ENCODE data around the gene RAC2. TPM values are rescaled to one million over a fixed set of nuclear protein-coding genes. Genes with fewer than 3 reads are reported as not detected.

Gene RAC2
- total and polyA plus RNA-seq, 9 of the 15 experiments (the other 6 are each of a cell fraction or from before 2014, with no cell fraction given), result 22.7 to 103 (median 43.3) TPM

- TF ChIP-seq E2F1 (CRISPR knock-in tag; IDR thresholded peaks at IDR 0.05), result no peak
- no peak for TF ChIP-seq TFAM (CRISPR knock-in tag; conservative IDR thresholded peaks at IDR 0.05)
- TF ChIP-seq ATF6 (CRISPR knock-in tag; IDR thresholded peaks at IDR 0.05), result no peak
- TF ChIP-seq REST (IDR thresholded peaks at IDR 0.05; ENCODE audit: borderline replicate concordance), result no peak
- no peak for TF ChIP-seq REST (CRISPR knock-in tag; IDR thresholded peaks at IDR 0.05; ENCODE audit: low read depth)
- TF ChIP-seq ZC3H11A (IDR thresholded peaks at IDR 0.05; ENCODE audit: low read depth, low read length), result no peak
- TF ChIP-seq ZNF277 (CRISPR knock-in tag; IDR thresholded peaks at IDR 0.05; ENCODE audit: borderline replicate concordance), result no peak
- TF ChIP-seq RFX5 (IDR thresholded peaks at IDR 0.05; ENCODE audit: low read depth, low read length), result no peak
- TF ChIP-seq PHB2 (IDR thresholded peaks at IDR 0.05; ENCODE audit: low read depth), result no peak
- TF ChIP-seq IRF1 (CRISPR knock-in tag; IDR thresholded peaks at IDR 0.05; ENCODE audit: borderline replicate concordance), result no peak
- TF ChIP-seq CTCF (IDR thresholded peaks at IDR 0.05 in 2 of 3, conservative IDR thresholded peaks at IDR 0.05 in 1 of 3; ENCODE audit: insufficient read depth in 2 of 3, low read depth in 1 of 3, low read length in 3 of 3), result no peak
Observed at GRCh38 chr22:37243402-37244113, 511 bp downstream of the RAC2 start (continued).

Measured in K562 (cell line).